SHP77 (cell line): ENCODE data around the gene GRN.
"Not testable (repeated sequence)": the region's sequence is repeated elsewhere in the genome, so short reads cannot be mapped to it uniquely, and the experiment has no call there.

ENCODE experiments used
- DNase-seq, 2 experiments: peaks; one replicate each; lab custom pipeline; 2025; lab: John Stamatoyannopoulos, UW

The GRN gene

GRCh38 chr17:44321246-44322120, 23.6 kb upstream of the GRN start:
- no peak for DNase-seq

DNA sequence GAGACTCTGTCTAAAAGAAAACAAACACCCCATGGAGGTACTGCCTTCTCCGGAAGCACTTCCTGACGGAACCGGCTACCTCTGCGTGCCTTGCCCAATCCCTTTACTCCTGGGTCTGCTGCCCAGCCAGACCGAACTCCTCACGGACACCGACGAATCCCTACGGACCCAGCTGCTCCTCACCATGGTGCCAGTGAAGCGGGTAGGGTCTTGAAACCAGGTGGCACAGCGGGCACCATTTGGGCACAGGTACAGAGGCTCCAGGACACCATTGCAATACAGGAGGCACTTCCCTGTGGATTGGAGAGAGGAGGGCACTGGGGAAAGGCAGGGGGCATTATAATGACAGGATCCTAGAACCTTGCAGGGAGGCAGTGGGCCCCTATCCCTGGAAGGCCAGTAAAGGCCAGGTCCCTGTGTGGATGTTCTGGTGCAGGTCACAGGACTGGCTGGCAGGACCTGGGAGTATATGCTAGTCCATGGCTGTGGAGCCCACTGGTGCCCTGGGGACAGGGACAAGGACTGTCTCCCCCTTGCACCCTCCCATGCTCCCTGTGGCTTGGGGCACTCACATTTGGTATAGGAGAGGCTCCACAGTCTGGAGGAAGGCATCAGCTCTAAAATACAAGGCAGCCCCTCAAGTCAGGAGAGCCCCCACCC, 22.7 kb upstream of the GRN start:
- no peak for DNase-seq

- no peak for DNase-seq
Observed at GRCh38 chr17:44323359-44324091, 21.6 kb upstream of the GRN start.

DNA sequence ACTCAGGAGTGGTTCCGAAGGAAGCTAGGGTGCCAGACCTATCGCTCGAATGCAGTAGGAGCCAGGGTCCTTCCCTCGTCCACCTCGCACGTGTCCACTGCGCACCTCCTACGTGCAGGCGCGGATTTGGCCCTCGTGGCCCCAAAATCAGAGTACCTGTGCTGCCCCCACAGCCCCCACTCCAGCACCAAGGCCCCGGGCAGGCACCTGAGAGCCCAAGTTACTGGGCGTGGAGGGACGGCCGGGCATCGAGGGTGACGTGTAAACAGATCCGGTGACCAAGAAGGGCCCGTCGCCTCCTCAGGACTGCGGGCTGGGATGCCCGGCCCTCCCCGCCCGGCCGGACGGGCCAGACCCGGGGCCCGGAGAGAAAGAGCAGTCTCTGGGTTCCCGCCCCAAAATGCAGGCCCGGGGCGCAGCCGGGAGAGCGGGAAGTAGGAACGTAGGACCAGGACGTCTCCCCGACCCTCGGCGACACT, 21.0 kb upstream of the GRN start:
- no peak for DNase-seq

DNA sequence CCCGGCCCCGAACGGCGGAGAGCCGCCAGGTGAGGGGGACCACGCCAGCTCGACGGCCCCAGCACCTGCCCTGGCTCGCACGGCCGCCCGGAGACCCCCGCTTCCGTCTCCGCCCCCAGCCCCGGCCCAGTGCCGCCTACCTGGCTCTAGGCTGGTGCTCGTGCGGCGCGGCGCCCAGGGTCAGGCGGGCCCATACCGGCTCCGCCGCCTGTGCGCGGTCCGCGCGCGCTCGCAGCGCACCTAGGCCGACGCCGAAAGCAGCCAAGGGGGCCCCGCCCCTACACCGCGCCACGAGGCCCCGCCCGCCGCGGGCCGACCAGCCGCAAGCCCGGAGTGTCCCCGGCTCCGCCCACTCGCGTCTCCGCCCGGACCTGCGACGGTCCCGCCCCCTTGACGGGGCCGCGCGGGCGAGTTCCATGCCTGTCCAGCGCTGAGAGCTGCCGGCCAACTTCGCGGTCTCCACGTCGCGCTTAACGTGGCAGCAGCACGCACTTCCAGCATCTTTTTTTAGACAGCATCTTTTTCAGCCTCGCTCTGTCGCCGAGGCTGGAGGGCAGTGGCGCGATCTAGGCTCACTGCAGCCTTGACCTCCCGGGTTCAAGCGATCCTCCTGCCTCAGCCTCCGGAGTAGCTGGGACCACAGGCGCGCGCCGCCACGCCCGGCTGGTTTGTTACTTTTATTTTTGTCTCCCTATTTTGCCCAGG, 20.4 kb upstream of the GRN start, which contains the start of gene SLC25A39:
Gene SLC25A39, minus strand, starts transcription at position 253 of the 705 bp plus-strand sequence. CDS start 1,261 bp downstream, outside the sequence.
- peak; percentile 92 to 94 for DNase-seq

- peak; percentile 98 to 99 for DNase-seq
Observed at GRCh38 chr17:44326861-44327444, 18.1 kb upstream of the GRN start.

- DNase-seq: no peak
Observed at GRCh38 chr17:44327715-44328449, 17.2 kb upstream of the GRN start.

DNA sequence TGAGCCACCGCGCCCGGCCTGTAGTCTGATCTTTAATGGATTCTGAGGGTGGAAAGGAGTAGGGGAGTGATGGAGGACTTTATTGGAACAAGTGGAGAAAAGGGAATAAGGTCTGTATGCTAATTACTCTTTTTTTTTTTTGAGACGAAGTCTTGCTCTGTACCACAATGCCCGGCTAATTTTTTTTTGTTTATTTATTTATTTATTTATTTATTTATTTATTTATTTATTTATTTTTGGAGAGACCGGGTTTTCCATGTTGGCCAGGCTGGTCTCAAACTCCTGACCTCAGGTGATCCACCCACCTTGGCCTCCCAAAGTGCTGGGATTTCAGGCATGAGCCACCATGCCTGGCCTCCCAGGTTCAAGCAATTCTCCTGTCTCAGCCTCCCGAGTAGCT, 15.6 kb upstream of the GRN start:
- not testable (repeated sequence) for DNase-seq

GRCh38 chr17:44330263-44330662, 14.8 kb upstream of the GRN start:
- DNase-seq: not testable (repeated sequence)

- DNase-seq: peak; percentile 77 to 88
Observed at GRCh38 chr17:44331249-44331760, 13.8 kb upstream of the GRN start.

GRCh38 chr17:44333371-44333770, 11.7 kb upstream of the GRN start:
- no peak for DNase-seq

- no peak for DNase-seq
Observed at GRCh38 chr17:44334315-44334714, 10.8 kb upstream of the GRN start.

- DNase-seq: peak; percentile 37 to 47
Observed at GRCh38 chr17:44334727-44335126, 10.4 kb upstream of the GRN start.

- DNase-seq: no peak
Observed at GRCh38 chr17:44335564-44335963, 9.5 kb upstream of the GRN start.

DNA sequence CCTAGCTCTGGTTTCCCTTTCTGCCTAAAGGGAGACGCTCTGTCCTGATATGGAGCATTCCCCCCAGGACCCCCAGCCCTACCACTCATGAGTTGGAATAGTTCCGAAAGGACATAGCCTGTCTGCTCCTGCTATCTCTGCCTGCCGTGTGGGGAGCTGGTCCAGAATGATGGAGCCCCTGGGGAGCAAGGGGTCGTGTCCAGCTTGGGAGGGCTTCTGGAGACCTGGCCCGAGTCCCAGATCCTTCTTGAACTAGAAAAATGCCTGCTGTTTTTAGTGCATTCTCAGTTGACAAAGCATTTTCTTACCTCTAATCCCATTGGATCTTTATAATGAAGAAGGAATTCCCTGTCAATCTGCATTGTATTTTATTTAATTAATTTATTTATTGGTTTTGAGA, 9.1 kb upstream of the GRN start:
- DNase-seq: no peak

- no peak for DNase-seq
Observed at GRCh38 chr17:44338702-44339101, 6.4 kb upstream of the GRN start.

- DNase-seq: not testable (repeated sequence)
Observed at GRCh38 chr17:44340553-44340952, 4.5 kb upstream of the GRN start.

- no peak for DNase-seq
Observed at GRCh38 chr17:44343510-44344209, 1.4 kb upstream of the GRN start.

GRCh38 chr17:44345454-44346026, 438 bp downstream of the GRN start:
- peak; percentile 71 to 82 for DNase-seq
